Esophagus squamous epithelium (tissue), 5 donors: ENCODE data around the gene MAG. TPM values are rescaled to one million over a fixed set of nuclear protein-coding genes. Genes with fewer than 3 reads are reported as not detected.

ENCODE experiments used
- DNase-seq: peaks from one replicate; lab custom pipeline; 2025; lab: John Stamatoyannopoulos, UW
- H3K27ac ChIP-seq, 4 donors: fragments of 200-600 bp; sonication (generic); one replicate each; pipeline ENCODE4 v1.5.1; 2016 to 2019; ENCODE audit warnings: mild to moderate bottlenecking in 1 of 4
- H3K27me3 ChIP-seq, 4 donors: fragments of 200-600 bp; sonication (generic); 1 replicate in 3 of 4; 2 replicates in 1 of 4; pipeline versions ENCODE4 v1.5.1 to v1.6.0; 2017 to 2021; ENCODE audit warnings: antibody characterized with exemption in 1 of 4
- H3K36me3 ChIP-seq, 3 donors: fragments of 200-600 bp; sonication (generic); one replicate each; pipeline ENCODE4 v1.5.1; 2016 to 2019
- H3K4me1 ChIP-seq, 3 donors: fragments of 200-600 bp; sonication (generic); one replicate each; pipeline ENCODE4 v1.5.1; 2017 to 2019
- H3K4me3 ChIP-seq, 4 donors: fragments of 200-600 bp; sonication (generic); 1 replicate in 3 of 4; 2 replicates in 1 of 4; pipeline ENCODE4 v1.5.1; 2016 to 2019; ENCODE audit warnings: mild to moderate bottlenecking in 2 of 4, moderate library complexity in 1 of 4
- H3K9me3 ChIP-seq, 3 donors: fragments of 200-600 bp; sonication (generic); one replicate each; pipeline ENCODE4 v1.5.1; 2016 to 2019
- POLR2A ChIP-seq, 4 donors: fragments of 450-650 bp; IDR thresholded peaks; one replicate each; pipeline ENCODE4 v1.6.1; 2017; ENCODE audit warnings: antibody characterized with exemption in 4 of 4, mild to moderate bottlenecking in 4 of 4, moderate library complexity in 3 of 4
- WGBS, 2 donors: methylation state at CpG; one replicate each; pipeline ENCODE4 v1.1.5; 2018; 5-methylcytosine and 5-hydroxymethylcytosine counted together
- intact Hi-C: fragments of 100-400 bp; cut with DNase I; formaldehyde crosslinking; loops from one replicate; pipeline ENCODE4 v1.15.0; 2022
- total RNA-seq, 4 donors: library from RNA; depleted of rRNA; stranded (reverse); fragments of >200 nt; gene quantifications; one replicate each; pipeline ENCODE4 v1.1.0, GENCODE V29; 2016
- TF ChIP-seq, protein P1 (sequence below), 6 experiments: fragments of 450-650 bp in 4 of 6; fragments of 200-600 bp in 2 of 6; sonication (generic) in 2 of 6; IDR thresholded peaks; one replicate each; pipeline ENCODE4 v1.5.1; 2016 to 2019; ENCODE audit warnings: antibody characterized with exemption in 6 of 6, mild to moderate bottlenecking in 4 of 6, moderate library complexity in 4 of 6
- donor health status: DM: yes; HTN: yes; CAD: no.

MAG gene
- total RNA-seq, 4 donors from 2014 or later, result 2.3 TPM; not detected in 3

DNA sequence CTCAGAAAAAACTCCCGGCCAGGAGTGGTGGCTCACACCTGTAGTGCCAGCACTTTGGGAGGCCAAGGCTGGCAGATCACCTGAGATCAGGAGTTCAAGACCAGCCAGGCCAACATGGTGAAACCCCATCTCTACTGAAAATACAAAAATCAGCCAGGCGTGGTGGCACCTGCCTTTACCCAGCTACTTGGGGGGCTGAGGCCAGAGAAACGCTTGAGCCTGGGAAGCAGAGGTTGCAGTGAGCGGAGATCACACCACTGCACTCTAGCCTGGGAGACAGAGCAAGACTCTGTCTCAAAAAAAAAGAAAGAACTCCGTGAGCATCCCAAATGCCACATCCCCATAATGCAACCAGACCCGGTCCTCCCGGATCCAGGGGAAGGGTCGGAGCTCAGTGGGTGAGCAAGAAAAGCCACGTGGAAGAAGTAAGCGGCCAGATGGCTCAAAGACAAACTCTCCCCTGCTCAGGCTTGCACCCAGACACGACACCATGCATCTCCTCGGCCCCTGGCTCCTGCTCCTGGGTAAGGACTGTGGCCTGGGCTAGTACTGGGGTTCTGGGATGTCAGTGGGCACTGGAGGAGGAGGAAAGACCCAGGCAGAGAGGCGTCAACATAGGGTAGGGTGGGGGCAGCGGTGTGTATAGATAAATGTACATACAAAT lies 39.7 kb downstream of the MAG start:
- Histone ChIP-seq H3K36me3 (no peaks in the 10 kb centered on the region), H3K9me3 (no peaks in the 10 kb centered on the region), H3K27me3 (peaks cover 0 to 80% (median 0%) of the 10 kb centered on the region in 4 donors), H3K4me3 (no peak overlapping the region), H3K27ac (no peak overlapping the region), H3K4me1 (no peaks in the 10 kb centered on the region)
- TF ChIP-seq POLR2A (IDR thresholded peaks at IDR 0.05), result no peak
- TF ChIP-seq, protein P1, sequence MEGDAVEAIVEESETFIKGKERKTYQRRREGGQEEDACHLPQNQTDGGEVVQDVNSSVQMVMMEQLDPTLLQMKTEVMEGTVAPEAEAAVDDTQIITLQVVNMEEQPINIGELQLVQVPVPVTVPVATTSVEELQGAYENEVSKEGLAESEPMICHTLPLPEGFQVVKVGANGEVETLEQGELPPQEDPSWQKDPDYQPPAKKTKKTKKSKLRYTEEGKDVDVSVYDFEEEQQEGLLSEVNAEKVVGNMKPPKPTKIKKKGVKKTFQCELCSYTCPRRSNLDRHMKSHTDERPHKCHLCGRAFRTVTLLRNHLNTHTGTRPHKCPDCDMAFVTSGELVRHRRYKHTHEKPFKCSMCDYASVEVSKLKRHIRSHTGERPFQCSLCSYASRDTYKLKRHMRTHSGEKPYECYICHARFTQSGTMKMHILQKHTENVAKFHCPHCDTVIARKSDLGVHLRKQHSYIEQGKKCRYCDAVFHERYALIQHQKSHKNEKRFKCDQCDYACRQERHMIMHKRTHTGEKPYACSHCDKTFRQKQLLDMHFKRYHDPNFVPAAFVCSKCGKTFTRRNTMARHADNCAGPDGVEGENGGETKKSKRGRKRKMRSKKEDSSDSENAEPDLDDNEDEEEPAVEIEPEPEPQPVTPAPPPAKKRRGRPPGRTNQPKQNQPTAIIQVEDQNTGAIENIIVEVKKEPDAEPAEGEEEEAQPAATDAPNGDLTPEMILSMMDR (IDR thresholded peaks at IDR 0.05), result no peak
- intact Hi-C loops, result no loop called here
- no peak for DNase-seq
- WGBS, 2 donors, result 67 to 69% methylated on average over 13 to 14 of the region's 14 CpGs

DNA sequence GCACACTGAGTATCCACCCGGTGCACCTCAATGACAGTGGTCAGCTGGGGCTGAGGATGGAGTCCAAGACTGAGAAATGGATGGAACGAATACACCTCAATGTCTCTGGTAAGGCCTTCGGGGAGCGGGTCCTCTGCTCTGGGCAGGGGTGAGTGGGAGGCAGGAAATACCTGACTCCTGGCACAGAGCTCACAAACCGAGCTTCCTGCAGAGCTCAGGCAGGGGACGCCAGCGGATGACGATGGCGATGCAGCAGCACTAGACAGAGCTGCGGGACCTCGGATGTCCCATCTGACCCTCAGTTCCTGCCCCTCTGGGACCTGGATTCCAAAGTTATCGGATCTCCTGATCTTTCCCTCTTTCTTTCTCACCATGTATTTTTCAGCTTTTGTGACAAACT lies 40.9 kb downstream of the MAG start:
- peaks cover 0 to 69% (median 0%) of the 10 kb centered on the region in 4 donors for H3K27me3 ChIP-seq
- WGBS, 2 donors, result 60 to 73% methylated on average over 8 to 9 of the region's 12 CpGs
- H3K9me3 ChIP-seq, result no peaks in the 10 kb centered on the region
- no peaks in the 10 kb centered on the region for H3K36me3 ChIP-seq
- no peak overlapping the region for H3K4me3 ChIP-seq
- DNase-seq, result no peak
- no peak overlapping the region for H3K27ac ChIP-seq
- TF ChIP-seq, protein P1 (IDR thresholded peaks at IDR 0.05), result no peak
- TF ChIP-seq POLR2A (IDR thresholded peaks at IDR 0.05), result no peak
- intact Hi-C loops, result no loop called here
- H3K4me1 ChIP-seq, result no peaks in the 10 kb centered on the region

DNA sequence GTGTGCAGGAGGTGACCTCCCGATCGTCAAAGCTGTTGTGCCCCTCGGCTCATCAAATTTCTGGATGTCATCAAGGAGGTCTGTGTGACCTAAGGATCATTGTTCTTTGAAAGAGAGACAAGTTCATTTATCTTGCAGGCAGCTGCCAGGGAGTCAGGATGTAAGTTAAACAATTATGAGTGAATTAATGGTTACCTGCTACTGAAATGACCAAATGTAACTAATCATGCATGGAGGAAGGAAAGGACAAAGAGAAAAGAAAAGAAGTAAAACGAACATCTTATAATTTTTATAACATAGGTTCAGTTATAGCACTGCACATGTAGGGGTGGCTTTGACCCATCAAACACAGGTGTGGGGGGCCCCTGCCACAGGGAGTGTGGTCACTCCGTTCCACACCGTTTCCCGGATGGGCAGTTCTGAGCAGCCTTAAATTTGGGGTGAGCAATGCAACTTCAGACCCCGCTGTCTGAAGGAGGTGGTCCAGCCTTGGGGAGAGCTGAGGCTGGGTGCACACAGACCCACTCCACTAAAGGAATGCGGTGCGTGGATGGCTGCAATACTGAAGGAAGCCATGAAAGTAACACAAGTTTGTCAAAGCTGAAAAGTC lies 42.3 kb downstream of the MAG start:
- 67 to 79% methylated on average over 9 to 10 of the region's 10 CpGs for WGBS, 2 donors
- no peak for DNase-seq
- Histone ChIP-seq H3K4me3 (no peak overlapping the region), H3K9me3 (no peaks in the 10 kb centered on the region), H3K4me1 (no peaks in the 10 kb centered on the region), H3K27ac (no peak overlapping the region), H3K27me3 (peaks cover 0 to 58% (median 0%) of the 10 kb centered on the region in 4 donors), H3K36me3 (no peaks in the 10 kb centered on the region)
- intact Hi-C loops, result no loop called here
- TF ChIP-seq POLR2A (IDR thresholded peaks at IDR 0.05), result no peak
- TF ChIP-seq, protein P1 (IDR thresholded peaks at IDR 0.05), result no peak

DNA sequence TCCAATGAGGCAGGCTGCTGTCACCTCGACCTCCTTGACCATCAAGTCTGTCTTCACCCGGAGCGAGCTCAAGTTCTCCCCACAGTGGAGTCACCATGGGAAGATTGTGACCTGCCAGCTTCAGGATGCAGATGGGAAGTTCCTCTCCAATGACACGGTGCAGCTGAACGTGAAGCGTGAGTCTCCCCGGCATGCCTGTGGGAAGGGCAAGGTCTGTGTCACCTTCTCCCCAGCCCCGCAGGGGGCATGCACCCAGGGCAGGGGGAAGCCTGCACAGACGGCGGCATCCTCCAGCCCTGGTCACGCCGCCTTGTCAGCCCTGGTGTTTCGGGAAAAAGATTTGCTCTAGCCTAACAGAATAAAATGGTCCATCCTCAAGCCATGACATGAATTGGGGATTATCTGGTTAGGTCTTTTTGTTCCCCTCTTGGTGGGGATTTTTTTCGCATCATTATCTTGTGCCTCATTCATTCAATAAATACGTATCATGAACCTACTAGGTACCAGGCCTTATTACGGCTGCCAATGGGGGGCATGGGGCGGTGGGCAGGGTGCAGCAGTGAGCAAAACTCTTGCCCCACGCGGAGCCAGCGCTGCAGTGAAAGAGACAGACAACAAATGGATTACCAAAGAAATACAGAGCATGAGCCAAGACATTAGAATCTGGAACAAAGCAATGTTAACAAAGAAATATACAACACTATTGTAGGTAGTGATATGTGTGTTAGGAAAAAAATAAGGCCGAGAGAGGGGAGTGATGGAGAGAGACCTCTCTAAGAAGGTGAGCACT lies 44.4 kb downstream of the MAG start:
- no peaks in the 10 kb centered on the region for H3K4me1 ChIP-seq
- peaks cover 0 to 43% (median 0%) of the 10 kb centered on the region in 4 donors for H3K27me3 ChIP-seq
- no peaks in the 10 kb centered on the region for H3K36me3 ChIP-seq
- 74 to 77% methylated on average over 13 to 21 of the region's 21 CpGs for WGBS, 2 donors
- H3K27ac ChIP-seq, result no peak overlapping the region
- H3K9me3 ChIP-seq, result no peaks in the 10 kb centered on the region
- no peak for TF ChIP-seq POLR2A (IDR thresholded peaks at IDR 0.05)
- TF ChIP-seq, protein P1 (IDR thresholded peaks at IDR 0.05), result no peak
- intact Hi-C loops, result no loop called here
- H3K4me3 ChIP-seq, result no peak overlapping the region
- no peak for DNase-seq
